ENCODE results near the gene PTRH2. TPM values are rescaled to one million over a fixed set of nuclear protein-coding genes. Genes with fewer than 3 reads are reported as not detected.

PTRH2 gene
- polyA plus RNA-seq (2012; ENCODE audit: insufficient read length, low read depth): 34.5 TPM

DNA sequence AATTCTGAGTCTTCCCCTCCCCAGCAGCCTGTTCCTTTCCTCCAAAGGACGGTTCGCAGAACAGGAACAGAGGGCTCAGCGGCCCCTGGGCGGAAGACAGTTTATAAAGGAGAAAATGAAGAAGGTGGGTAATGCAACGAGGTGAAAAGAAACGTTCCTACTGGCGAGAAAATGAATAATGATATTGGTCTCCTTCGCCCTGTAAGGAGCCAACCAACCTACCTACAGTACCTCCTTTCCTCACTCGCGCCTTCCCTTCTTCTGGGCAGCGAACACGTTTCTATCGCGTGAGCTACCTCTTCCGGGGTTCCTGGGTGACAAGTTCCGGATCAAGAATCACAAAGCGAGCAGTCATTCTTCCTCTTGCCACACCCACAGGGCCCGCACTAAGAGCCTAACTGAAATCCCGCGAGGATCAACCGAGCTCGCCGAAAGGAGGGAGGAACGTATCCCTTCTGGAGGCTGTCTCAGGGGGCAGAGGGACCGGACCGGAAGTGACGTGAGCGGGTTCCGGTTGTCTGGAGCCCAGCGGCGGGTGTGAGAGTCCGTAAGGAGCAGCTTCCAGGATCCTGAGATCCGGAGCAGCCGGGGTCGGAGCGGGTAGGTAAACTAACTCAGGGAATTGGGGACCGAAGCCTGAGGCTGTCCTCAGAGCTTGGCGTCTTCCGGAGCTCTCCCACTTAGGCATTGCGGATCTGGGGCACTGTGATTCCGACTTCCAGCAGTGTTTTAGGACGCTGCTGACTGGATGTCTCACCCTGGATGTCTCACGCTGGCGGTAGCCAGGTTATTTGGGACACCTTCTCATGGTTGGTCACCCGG is at the start of gene PTRH2, which contains the start of gene VMP1:
Gene PTRH2, minus strand, starts transcription at position 282 of the 822 bp plus-strand sequence. CDS start 9,452 bp downstream, outside the sequence.
Gene VMP1, plus strand, starts transcription at position 506 of the 822 bp plus-strand sequence. CDS start 23,793 bp downstream, outside the sequence.
- peak; percentile 76 for TF ChIP-seq FOXP2 (optimal IDR thresholded peaks at IDR 0.05; ENCODE audit: borderline replicate concordance, extremely low read depth, extremely low read length, insufficient read depth)
- peak; percentile 98 for TF ChIP-seq SIN3A (IDR thresholded peaks at IDR 0.05; ENCODE audit: borderline replicate concordance, insufficient read depth, low read length)
- TF ChIP-seq REST (IDR thresholded peaks at IDR 0.05; ENCODE audit: insufficient read depth in 1 of 2, low read depth in 2 of 2, low read length in 2 of 2): no peak; a peak in 1 of 4 replicates
- TF ChIP-seq POLR2AphosphoS5 (IDR thresholded peaks at IDR 0.05; ENCODE audit: low read depth, low read length): peak; percentile 95
- TF ChIP-seq TAF1 (IDR thresholded peaks at IDR 0.05; ENCODE audit: borderline replicate concordance, insufficient read depth, low read length): peak; percentile 97; the same call in 1 of the 2 replicates

DNA sequence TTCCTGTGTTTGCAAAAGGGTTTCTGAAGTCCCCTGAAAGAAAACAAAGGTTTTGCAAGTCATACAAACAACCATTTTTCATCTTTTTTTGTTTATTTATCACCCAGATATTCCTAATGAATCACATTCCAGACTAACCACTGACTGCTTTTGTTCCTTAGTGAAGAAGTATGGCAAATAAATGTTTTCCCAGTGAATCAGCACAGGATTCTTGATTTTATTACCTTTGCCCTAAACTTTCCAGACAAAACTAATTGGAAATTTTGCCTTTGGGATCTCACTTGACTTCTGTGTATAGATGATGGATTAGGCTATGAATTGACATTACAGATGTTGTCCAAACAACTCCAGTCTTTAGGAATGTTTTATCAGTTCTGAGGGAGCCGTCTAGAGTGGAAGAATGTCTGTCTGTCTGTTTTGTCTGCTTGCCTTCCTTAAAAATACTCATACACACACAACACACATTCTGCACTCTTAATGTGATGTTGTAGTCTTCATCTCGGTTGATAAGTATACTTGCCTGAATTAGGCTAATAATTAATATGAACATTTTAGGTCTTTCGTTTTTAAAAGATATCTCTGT is 49.1 kb upstream of the PTRH2 start:
- TF ChIP-seq TAF1 (IDR thresholded peaks at IDR 0.05; ENCODE audit: borderline replicate concordance, insufficient read depth, low read length): no peak
- TF ChIP-seq POLR2AphosphoS5 (IDR thresholded peaks at IDR 0.05; ENCODE audit: low read depth, low read length): peak; percentile 55; the same call in 1 of the 2 replicates
- no peak for TF ChIP-seq FOXP2 (optimal IDR thresholded peaks at IDR 0.05; ENCODE audit: borderline replicate concordance, extremely low read depth, extremely low read length, insufficient read depth)
- TF ChIP-seq SIN3A (IDR thresholded peaks at IDR 0.05; ENCODE audit: borderline replicate concordance, insufficient read depth, low read length): peak; percentile 50; the same call in 1 of the 2 replicates

DNA sequence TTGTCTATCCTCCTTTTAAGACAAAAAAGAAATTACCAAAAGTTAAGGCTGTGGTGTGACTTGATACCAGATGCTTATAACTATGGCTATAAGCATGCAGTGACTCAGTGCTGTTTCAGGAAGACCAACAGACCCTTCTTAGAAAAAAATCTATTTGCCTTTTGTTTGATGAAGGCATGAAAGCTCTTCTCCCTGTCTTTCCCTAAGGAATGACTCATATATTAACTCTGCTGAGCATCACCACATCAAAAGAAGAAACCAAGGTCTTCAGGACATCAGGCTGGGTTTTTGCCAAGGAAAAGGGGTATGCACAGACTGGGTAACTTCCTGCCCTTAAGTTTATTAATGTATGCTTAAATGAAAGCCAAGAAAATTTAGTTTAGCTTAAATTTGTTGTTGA is 47.3 kb upstream of the PTRH2 start:
- peak; percentile 58 for TF ChIP-seq POLR2AphosphoS5 (IDR thresholded peaks at IDR 0.05; ENCODE audit: low read depth, low read length)
- TF ChIP-seq FOXP2 (optimal IDR thresholded peaks at IDR 0.05; ENCODE audit: borderline replicate concordance, extremely low read depth, extremely low read length, insufficient read depth): no peak
- peak; percentile 53; the same call in 1 of the 2 replicates for TF ChIP-seq SIN3A (IDR thresholded peaks at IDR 0.05; ENCODE audit: borderline replicate concordance, insufficient read depth, low read length)
- TF ChIP-seq TAF1 (IDR thresholded peaks at IDR 0.05; ENCODE audit: borderline replicate concordance, insufficient read depth, low read length): no peak; the same call in 1 of the 2 replicates
- TF ChIP-seq REST (IDR thresholded peaks at IDR 0.05; ENCODE audit: insufficient read depth in 1 of 2, low read depth in 2 of 2, low read length in 2 of 2): peak in 1 of 2 experiments; percentile 63; a peak in 1 of 4 replicates

DNA sequence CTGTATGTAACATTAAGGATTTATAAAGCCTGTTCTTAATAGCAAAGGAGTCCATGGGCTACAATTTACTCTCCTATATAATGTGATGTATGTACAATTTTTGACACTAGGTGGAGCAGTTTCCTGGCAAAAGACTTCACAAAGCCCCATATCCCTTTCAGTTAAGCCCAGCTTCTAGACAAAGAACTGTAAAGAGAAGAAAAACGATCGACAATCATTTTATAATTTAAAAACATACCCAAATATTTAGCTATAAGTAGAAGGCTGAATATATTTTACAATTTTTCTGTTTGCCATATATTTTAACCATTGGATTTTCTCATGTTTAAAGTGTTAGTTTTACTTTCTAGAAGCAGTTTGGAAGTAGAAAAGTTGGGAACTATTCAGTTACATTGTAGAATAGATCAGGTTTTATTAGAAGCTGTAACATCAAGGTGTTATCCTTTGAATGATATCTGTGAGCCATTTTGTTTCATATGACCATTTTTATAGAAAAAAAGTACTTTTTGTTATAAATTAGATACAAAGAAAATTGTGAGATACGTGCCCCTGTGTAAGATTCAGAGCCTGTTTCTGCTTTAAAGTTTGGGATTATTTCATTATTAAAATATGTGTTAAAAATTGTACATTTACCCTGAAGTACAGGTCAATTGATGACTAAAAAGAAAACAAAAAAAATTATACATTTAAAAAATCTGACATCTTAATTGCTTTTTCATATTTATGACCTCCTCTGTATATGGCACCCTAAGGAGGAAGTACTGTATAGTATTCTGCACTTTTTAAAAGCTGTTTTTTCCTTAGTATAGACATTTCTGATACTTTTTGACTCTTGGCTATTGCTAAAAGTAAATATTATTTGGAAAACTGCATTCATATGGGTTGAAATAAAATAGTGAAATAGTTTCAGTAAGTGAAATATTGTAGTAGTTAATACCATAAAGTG is 46.6 kb upstream of the PTRH2 start:
- TF ChIP-seq SIN3A (IDR thresholded peaks at IDR 0.05; ENCODE audit: borderline replicate concordance, insufficient read depth, low read length) (no peak), POLR2AphosphoS5 (IDR thresholded peaks at IDR 0.05; ENCODE audit: low read depth, low read length) (no peak), TAF1 (IDR thresholded peaks at IDR 0.05; ENCODE audit: borderline replicate concordance, insufficient read depth, low read length) (0 out of 2 replicates have a peak, but pooled peaks have one; percentile 27), REST (IDR thresholded peaks at IDR 0.05; ENCODE audit: insufficient read depth in 1 of 2, low read depth in 2 of 2, low read length in 2 of 2) (no peak), FOXP2 (optimal IDR thresholded peaks at IDR 0.05; ENCODE audit: borderline replicate concordance, extremely low read depth, extremely low read length, insufficient read depth) (no peak)

Measured in PFSK-1 (cell line).